Measurements from ENCODE around the gene UNC5CL. TPM values are rescaled to one million over a fixed set of nuclear protein-coding genes. Genes with fewer than 3 reads are reported as not detected.

Gene UNC5CL
- total RNA-seq, 2 donors from 2014 or later: 17.4 to 30.3 TPM

GRCh38 chr6:41027799-41028560 is 11.0 kb downstream of the UNC5CL start:
- Histone ChIP-seq H3K4me1 (peaks cover 39% of the 10 kb centered on the region), H3K36me3 (replicated peaks in 1 of 2; ENCODE audit: insufficient read depth in 1 of 2, low read depth in 2 of 2) (peaks cover 0 to 5% of the 10 kb centered on the region in 2 donors), H3K27me3 (no peaks in the 10 kb centered on the region), H3K27ac (peak overlapping the region; percentile 82 to 85 (median 84)), H3K4me3 (peak overlapping the region in 1 of 2 donors; percentile 15), H3K9me3 (no peaks in the 10 kb centered on the region)
- intact Hi-C loops (cut with DNase I): no loop called here
- ATAC-seq: peak; percentile 95
- TF ChIP-seq POLR2A (IDR thresholded peaks at IDR 0.05) (peak; percentile 38 to 64 (median 50)), CTCF (IDR thresholded peaks at IDR 0.05) (peak; percentile 96 to 99 (median 99))
- DNase-seq: peak; percentile 85 to 92 (median 89)
- WGBS, 2 donors: 3 to 10% methylated on average over 37 to 45 of the region's 45 CpGs

GRCh38 chr6:41027241-41027640 is 11.8 kb downstream of the UNC5CL start:
- no peaks in the 10 kb centered on the region for H3K9me3 ChIP-seq
- intact Hi-C loops (cut with DNase I): no loop called here
- 17 to 19% methylated on average over 4 of the region's 4 CpGs for WGBS, 2 donors
- no peak for ATAC-seq
- peaks cover 0 to 2% of the 10 kb centered on the region in 2 donors for H3K36me3 ChIP-seq (replicated peaks in 1 of 2; ENCODE audit: insufficient read depth in 1 of 2, low read depth in 2 of 2)
- peak overlapping the region; percentile 82 to 85 (median 84) for H3K27ac ChIP-seq
- H3K4me3 ChIP-seq: peak overlapping the region in 1 of 2 donors; percentile 15
- H3K4me1 ChIP-seq: peaks cover 47% of the 10 kb centered on the region
- TF ChIP-seq CTCF (IDR thresholded peaks at IDR 0.05): no peak
- TF ChIP-seq POLR2A (IDR thresholded peaks at IDR 0.05): no peak
- no peak for DNase-seq
- H3K27me3 ChIP-seq: no peaks in the 10 kb centered on the region

GRCh38 chr6:41025966-41026530 is 13.0 kb downstream of the UNC5CL start:
- DNase-seq (no peak), ATAC-seq (no peak)
- Histone ChIP-seq H3K27me3 (no peaks in the 10 kb centered on the region), H3K4me3 (no peak overlapping the region), H3K4me1 (peaks cover 57% of the 10 kb centered on the region), H3K9me3 (no peaks in the 10 kb centered on the region), H3K36me3 (replicated peaks in 1 of 2; ENCODE audit: insufficient read depth in 1 of 2, low read depth in 2 of 2) (peaks cover 0 to 2% of the 10 kb centered on the region in 2 donors), H3K27ac (peak overlapping the region in 2 of 4 donors; percentile 9 to 84)
- no peak for TF ChIP-seq CTCF (IDR thresholded peaks at IDR 0.05)
- no peak for TF ChIP-seq POLR2A (IDR thresholded peaks at IDR 0.05)
- intact Hi-C loops (cut with DNase I): no loop called here
- WGBS, 2 donors: 61 to 67% methylated on average over 3 of the region's 3 CpGs

GRCh38 chr6:41023114-41023513 is 15.9 kb downstream of the UNC5CL start:
- Histone ChIP-seq H3K9me3 (no peaks in the 10 kb centered on the region), H3K27me3 (no peaks in the 10 kb centered on the region), H3K27ac (peak overlapping the region in 2 of 4 donors; percentile 2 to 36), H3K4me3 (no peak overlapping the region), H3K36me3 (replicated peaks in 1 of 2; ENCODE audit: insufficient read depth in 1 of 2, low read depth in 2 of 2) (no peaks in the 10 kb centered on the region), H3K4me1 (peaks cover 68% of the 10 kb centered on the region)
- WGBS, 2 donors: 80 to 84% methylated on average over 3 of the region's 3 CpGs
- ATAC-seq (no peak), DNase-seq (no peak)
- intact Hi-C loops (cut with DNase I): loop anchor here (5.0 kb wide), 1 partner anchor 131 kb away; no protein-coding TSS in a partner anchor
- TF ChIP-seq CTCF (IDR thresholded peaks at IDR 0.05): no peak
- TF ChIP-seq POLR2A (IDR thresholded peaks at IDR 0.05): no peak
